GM12878 (cell line): ENCODE results near the gene NDC1.

ENCODE experiments used
- CTCF ChIP-seq, 3 experiments: IDR thresholded peaks in 2 of 3; conservative IDR thresholded peaks in 1 of 3; 2 replicates each; pipeline ENCODE4 v1.5.1; 2011; ENCODE audit warnings: low read depth in 3 of 3, low read length in 3 of 3, mild to moderate bottlenecking in 3 of 3, control low read depth in 2 of 3, moderate library complexity in 2 of 3, inconsistent platforms in 1 of 3, mixed read lengths in 1 of 3; ENCODE audit not compliant: control insufficient read depth in 2 of 3, insufficient read depth in 1 of 3; ENCODE audit errors: extremely low read depth in 1 of 3
- GABPA ChIP-seq: IDR thresholded peaks from 2 replicates; pipeline ENCODE4 v1.6.1; 2014; ENCODE audit warnings: antibody characterized with exemption, low read depth, mild to moderate bottlenecking, inconsistent platforms
- IKZF1 ChIP-seq: fragments of 450-650 bp; conservative IDR thresholded peaks from 2 replicates; pipeline ENCODE4 v1.6.1; 2017; ENCODE audit warnings: antibody characterized with exemption, mild to moderate bottlenecking
- JUND ChIP-seq: IDR thresholded peaks from 2 replicates; pipeline ENCODE4 v1.6.1; 2012; ENCODE audit warnings: low read depth, mild to moderate bottlenecking, low read length, improper control_type of control experiment, moderate library complexity
- SRF ChIP-seq, 2 experiments: IDR thresholded peaks; 2 replicates each; pipeline ENCODE4 v1.6.1; 2011; ENCODE audit warnings: low read depth in 2 of 2, low read length in 2 of 2, mild to moderate bottlenecking in 1 of 2, moderate library complexity in 1 of 2
- TCF7 ChIP-seq: IDR thresholded peaks from 2 replicates; pipeline ENCODE4 v1.6.1; 2014; ENCODE audit warnings: antibody characterized with exemption, borderline replicate concordance
- ZSCAN29 ChIP-seq: fragments of 450-650 bp; IDR thresholded peaks from 2 replicates; pipeline ENCODE4 v1.6.1; 2017; ENCODE audit warnings: mild to moderate bottlenecking, moderate library complexity

DNA sequence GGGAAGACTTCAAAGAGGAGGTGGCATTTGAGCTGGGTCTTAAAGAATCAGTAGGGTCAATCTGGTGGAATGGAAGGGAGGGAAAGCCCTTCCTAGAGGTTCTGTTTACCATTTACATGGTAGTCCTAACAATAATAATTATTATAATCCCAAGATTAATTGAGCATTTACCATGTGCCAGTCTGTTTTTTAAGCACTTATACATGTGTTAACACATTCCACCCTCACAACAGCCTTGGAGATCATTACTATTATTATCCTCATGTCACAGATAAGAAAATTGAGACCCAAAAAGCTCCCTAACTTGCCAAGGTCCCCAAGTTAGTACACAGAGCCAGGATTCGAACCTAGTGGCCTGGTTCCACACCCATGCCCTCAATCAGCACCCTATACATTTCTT, 109.9 kb downstream of the NDC1 start:
- TF ChIP-seq CTCF (IDR thresholded peaks at IDR 0.05 in 2 of 3, conservative IDR thresholded peaks at IDR 0.05 in 1 of 3; ENCODE audit: control insufficient read depth in 2 of 3, extremely low read depth in 1 of 3, insufficient read depth in 1 of 3, low read depth in 3 of 3, low read length in 3 of 3): no peak
- TF ChIP-seq TCF7: no peak
- TF ChIP-seq IKZF1: no peak
- no peak for TF ChIP-seq SRF (IDR thresholded peaks at IDR 0.05; ENCODE audit: low read depth in 2 of 2, low read length in 2 of 2)
- no peak for TF ChIP-seq GABPA
- no peak for TF ChIP-seq JUND
- no peak for TF ChIP-seq ZSCAN29
